ENCODE data around the gene PPP1R3G.

The PPP1R3G gene

DNA sequence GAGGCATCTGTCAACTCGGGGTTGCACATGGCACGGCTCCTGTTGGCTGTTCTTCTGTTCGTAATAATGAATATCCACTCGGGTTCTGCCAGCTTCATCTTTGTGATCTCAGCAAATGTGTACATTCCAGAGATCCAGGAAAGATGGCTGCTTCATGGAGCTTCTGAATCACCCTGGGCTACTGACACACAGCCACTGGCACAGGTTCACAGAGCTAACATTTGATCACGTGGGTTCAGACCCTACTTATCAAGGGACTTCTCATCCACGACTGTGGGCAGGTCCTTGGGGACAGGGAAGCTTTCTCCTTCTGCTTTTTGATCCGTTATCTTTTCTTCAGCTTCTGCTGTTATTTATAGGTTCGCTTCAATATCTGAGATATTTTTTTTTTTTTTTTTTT is 18.1 kb downstream of the PPP1R3G start:
- in situ Hi-C loops (cut with HindIII; ENCODE audit: low sequenced_read_pairs): no loop called here
- no peak overlapping the region for H3K4me3 ChIP-seq (ENCODE audit: low read depth, low read length)
- no peak for DNase-seq (ENCODE audit: low read depth)
- TF ChIP-seq, protein P1, sequence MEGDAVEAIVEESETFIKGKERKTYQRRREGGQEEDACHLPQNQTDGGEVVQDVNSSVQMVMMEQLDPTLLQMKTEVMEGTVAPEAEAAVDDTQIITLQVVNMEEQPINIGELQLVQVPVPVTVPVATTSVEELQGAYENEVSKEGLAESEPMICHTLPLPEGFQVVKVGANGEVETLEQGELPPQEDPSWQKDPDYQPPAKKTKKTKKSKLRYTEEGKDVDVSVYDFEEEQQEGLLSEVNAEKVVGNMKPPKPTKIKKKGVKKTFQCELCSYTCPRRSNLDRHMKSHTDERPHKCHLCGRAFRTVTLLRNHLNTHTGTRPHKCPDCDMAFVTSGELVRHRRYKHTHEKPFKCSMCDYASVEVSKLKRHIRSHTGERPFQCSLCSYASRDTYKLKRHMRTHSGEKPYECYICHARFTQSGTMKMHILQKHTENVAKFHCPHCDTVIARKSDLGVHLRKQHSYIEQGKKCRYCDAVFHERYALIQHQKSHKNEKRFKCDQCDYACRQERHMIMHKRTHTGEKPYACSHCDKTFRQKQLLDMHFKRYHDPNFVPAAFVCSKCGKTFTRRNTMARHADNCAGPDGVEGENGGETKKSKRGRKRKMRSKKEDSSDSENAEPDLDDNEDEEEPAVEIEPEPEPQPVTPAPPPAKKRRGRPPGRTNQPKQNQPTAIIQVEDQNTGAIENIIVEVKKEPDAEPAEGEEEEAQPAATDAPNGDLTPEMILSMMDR (IDR thresholded peaks at IDR 0.05; ENCODE audit: low read depth, low read length, missing control alignments): no peak

DNA sequence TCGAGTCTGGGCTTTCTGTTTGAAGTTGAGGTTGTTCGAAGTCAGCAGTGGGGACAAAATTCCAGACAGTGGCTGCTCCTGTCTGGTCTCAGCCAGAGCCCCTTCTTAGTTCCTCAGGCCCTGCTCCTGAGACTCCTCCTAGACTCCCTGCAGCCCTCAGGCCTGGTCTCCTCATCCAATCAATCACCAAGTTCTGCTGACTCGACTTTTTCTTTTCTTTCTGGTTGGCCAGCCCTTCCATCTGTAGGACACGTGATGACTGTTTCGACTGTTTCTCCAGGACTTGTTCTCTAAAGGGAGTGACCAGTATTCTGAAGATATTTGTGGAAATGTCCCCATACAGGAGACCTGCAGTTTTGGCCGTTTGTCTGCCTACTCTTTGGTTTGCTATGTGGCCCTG is 19.5 kb downstream of the PPP1R3G start:
- TF ChIP-seq, protein P1 (IDR thresholded peaks at IDR 0.05; ENCODE audit: low read depth, low read length, missing control alignments): no peak
- H3K4me3 ChIP-seq (ENCODE audit: low read depth, low read length): no peak overlapping the region
- DNase-seq (ENCODE audit: low read depth): no peak
- in situ Hi-C loops (cut with HindIII; ENCODE audit: low sequenced_read_pairs): no loop called here

- TF ChIP-seq, protein P1 (IDR thresholded peaks at IDR 0.05; ENCODE audit: low read depth, low read length, missing control alignments): no peak
- H3K4me3 ChIP-seq (ENCODE audit: low read depth, low read length): no peak overlapping the region
- in situ Hi-C loops (cut with HindIII; ENCODE audit: low sequenced_read_pairs): no loop called here
- no peak for DNase-seq (ENCODE audit: low read depth)
Observed at GRCh38 chr6:5105146-5105545, 20.0 kb downstream of the PPP1R3G start.

DNA sequence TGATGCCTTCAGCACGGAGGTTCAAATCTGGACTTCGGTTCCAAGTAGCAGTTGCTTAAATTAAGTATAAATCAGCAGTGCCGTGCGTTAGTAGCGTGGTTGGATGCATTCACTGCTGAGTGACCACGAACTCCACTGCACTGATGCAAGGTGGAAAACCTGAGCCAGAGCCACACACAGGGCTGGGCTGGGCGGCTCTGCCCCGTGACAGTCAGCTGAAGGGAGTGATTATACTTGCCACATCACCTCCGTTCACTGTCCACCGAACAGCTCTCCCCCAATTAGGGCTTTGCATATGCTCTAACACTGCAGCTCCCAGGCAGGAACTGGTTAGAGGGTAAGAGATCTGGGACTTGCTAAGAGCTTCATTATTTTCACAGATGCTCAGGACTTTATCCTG is 22.2 kb downstream of the PPP1R3G start:
- no peak for DNase-seq (ENCODE audit: low read depth)
- no peak overlapping the region for H3K4me3 ChIP-seq (ENCODE audit: low read depth, low read length)
- TF ChIP-seq, protein P1 (IDR thresholded peaks at IDR 0.05; ENCODE audit: low read depth, low read length, missing control alignments): no peak
- in situ Hi-C loops (cut with HindIII; ENCODE audit: low sequenced_read_pairs): no loop called here

DNA sequence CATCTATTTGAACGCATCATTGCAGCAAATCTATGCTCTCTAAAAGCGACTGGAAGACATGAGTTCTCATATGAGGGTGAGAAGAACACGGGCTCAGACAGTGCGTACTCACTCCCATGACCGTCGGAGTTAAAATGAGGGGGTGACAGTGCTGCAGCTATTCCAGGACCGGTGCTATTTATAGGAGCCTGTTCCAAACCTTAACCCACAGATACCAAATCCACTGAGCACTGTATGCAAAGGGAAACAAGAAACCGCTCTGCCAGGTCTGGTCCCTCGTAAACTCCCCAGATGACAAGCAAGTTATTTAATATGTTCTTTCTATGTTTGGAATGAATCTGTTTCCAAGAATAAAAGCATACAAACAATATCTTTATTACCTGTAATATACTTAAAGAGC is 22.9 kb downstream of the PPP1R3G start:
- in situ Hi-C loops (cut with HindIII; ENCODE audit: low sequenced_read_pairs): no loop called here
- TF ChIP-seq, protein P1 (IDR thresholded peaks at IDR 0.05; ENCODE audit: low read depth, low read length, missing control alignments): no peak
- H3K4me3 ChIP-seq (ENCODE audit: low read depth, low read length): no peak overlapping the region
- DNase-seq (ENCODE audit: low read depth): no peak

DNA sequence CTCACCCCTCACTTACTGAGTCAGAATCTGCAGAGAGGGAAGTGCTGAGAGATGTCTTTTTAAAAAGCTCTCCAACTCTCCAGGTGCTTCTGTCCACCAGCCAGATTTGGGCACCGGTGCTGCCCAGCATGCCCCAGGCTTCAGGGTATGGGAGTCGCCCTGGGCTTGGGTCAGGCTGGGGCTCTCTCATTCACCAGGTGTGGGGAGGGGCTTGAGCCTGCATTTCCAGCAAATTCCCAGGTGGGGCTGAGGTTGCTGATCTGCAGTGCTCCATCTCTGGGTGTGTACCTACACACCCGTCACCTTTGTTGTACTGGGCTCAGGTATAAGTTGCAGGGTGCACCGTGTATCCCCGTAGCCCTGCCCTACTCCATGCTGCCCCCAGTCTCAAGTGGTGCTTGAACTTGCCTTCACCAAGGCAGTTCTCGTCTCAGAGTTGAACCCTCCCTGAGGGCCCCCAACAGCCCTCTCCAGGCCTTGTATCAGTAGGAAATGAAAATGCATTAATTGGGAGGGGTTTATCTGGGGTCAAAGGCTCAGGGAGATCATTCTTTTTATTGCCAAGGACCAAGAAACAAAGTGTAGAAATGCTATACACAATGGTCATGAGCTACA is 23.5 kb downstream of the PPP1R3G start:
- TF ChIP-seq, protein P1 (IDR thresholded peaks at IDR 0.05; ENCODE audit: low read depth, low read length, missing control alignments): no peak
- no peak overlapping the region for H3K4me3 ChIP-seq (ENCODE audit: low read depth, low read length)
- no peak for DNase-seq (ENCODE audit: low read depth)
- in situ Hi-C loops (cut with HindIII; ENCODE audit: low sequenced_read_pairs): no loop called here
